HepG2 (cell line): ENCODE data around the gene STYXL1. TPM values are rescaled to one million over a fixed set of nuclear protein-coding genes. Genes with fewer than 3 reads are reported as not detected.

Experiments used
- AGO1 ChIP-seq: fragments of 200-400 bp; formaldehyde crosslinking; IDR thresholded peaks from 2 replicates; pipeline ENCODE4 v1.6.1; 2017; ENCODE audit warnings: mild to moderate bottlenecking, low read depth, low read length, moderate library complexity; ENCODE audit not compliant: poor library complexity, severe bottlenecking
- ATAD3A ChIP-seq: sonication (generic); formaldehyde crosslinking; IDR thresholded peaks from 2 replicates; pipeline ENCODE4 v1.4.0; 2020; ENCODE audit warnings: missing genetic modification reagents
- CEBPB ChIP-seq: IDR thresholded peaks from 2 replicates; pipeline ENCODE4 v1.6.1; 2011; ENCODE audit warnings: low read depth, low read length, improper control_type of control experiment, borderline replicate concordance
- CREB1 ChIP-seq, 2 experiments: fragments of 450-650 bp in 1 of 2; IDR thresholded peaks; 2 replicates each; pipeline ENCODE4 v1.6.1; 2016 to 2017; ENCODE audit warnings: control low read depth in 1 of 2, mild to moderate bottlenecking in 1 of 2, missing compliant biosample characterization in 1 of 2, missing genetic modification characterization in 1 of 2
- CREB3 ChIP-seq: sonication (generic); formaldehyde crosslinking; IDR thresholded peaks from 2 replicates; pipeline ENCODE4 v1.5.0; 2020; ENCODE audit warnings: missing genetic modification reagents
- ELF3 ChIP-seq: IDR thresholded peaks from 2 replicates; pipeline ENCODE4 v1.6.1; 2016; ENCODE audit warnings: missing genetic modification reagents, missing compliant biosample characterization
- EP300 ChIP-seq, 3 experiments: sonication (generic) in 1 of 3; formaldehyde crosslinking in 1 of 3; IDR thresholded peaks; 2 replicates each; pipeline versions ENCODE4 v1.5.1 to v1.6.1; 2011 to 2020; ENCODE audit warnings: low read depth in 2 of 3, low read length in 2 of 3, borderline replicate concordance in 1 of 3, improper control_type of control experiment in 1 of 3, mild to moderate bottlenecking in 1 of 3, missing genetic modification reagents in 1 of 3, moderate library complexity in 1 of 3
- ETV5 ChIP-seq: IDR thresholded peaks from 2 replicates; pipeline ENCODE4 v1.6.1; 2018; ENCODE audit warnings: missing biosample characterization, missing genetic modification reagents, inconsistent platforms, borderline replicate concordance
- HBP1 ChIP-seq: IDR thresholded peaks from 2 replicates; pipeline ENCODE4 v1.6.1; 2016; ENCODE audit warnings: low read depth, control low read depth
- KMT2A ChIP-seq: sonication (generic); formaldehyde crosslinking; IDR thresholded peaks from 2 replicates; pipeline ENCODE4 v1.4.0; 2020; ENCODE audit warnings: missing genetic modification reagents
- MZF1 ChIP-seq: sonication (generic); formaldehyde crosslinking; IDR thresholded peaks from 2 replicates; pipeline ENCODE4 v1.8.1; 2023; ENCODE audit warnings: mild to moderate bottlenecking, missing genetic modification reagents, borderline replicate concordance
- RFXANK ChIP-seq: IDR thresholded peaks from 2 replicates; pipeline ENCODE4 v1.6.1; 2016
- RORA ChIP-seq: sonication (generic); formaldehyde crosslinking; IDR thresholded peaks from 2 replicates; pipeline ENCODE4 v1.5.0; 2020; ENCODE audit warnings: mild to moderate bottlenecking, missing genetic modification reagents, moderate library complexity
- SIX4 ChIP-seq: sonication (generic); formaldehyde crosslinking; IDR thresholded peaks from 2 replicates; pipeline ENCODE4 v1.4.0; 2020; ENCODE audit warnings: missing genetic modification reagents
- SNAPC2 ChIP-seq: sonication (generic); formaldehyde crosslinking; IDR thresholded peaks from 2 replicates; pipeline ENCODE4 v1.8.1; 2022; ENCODE audit warnings: mild to moderate bottlenecking, missing genetic modification reagents
- SOX6 ChIP-seq, 2 experiments: fragments of 450-650 bp in 1 of 2; sonication (generic) in 1 of 2; formaldehyde crosslinking in 1 of 2; IDR thresholded peaks; 2 replicates each; pipeline versions ENCODE4 v1.4.0 to v1.6.1; 2017 to 2020; ENCODE audit warnings: antibody characterized with exemption in 1 of 2, mild to moderate bottlenecking in 1 of 2, missing genetic modification reagents in 1 of 2
- TAF1 ChIP-seq: sonication (generic); formaldehyde crosslinking; IDR thresholded peaks from 2 replicates; pipeline ENCODE4 v1.4.0; 2020; ENCODE audit warnings: missing genetic modification reagents
- ZFP91 ChIP-seq: sonication (generic); formaldehyde crosslinking; IDR thresholded peaks from 2 replicates; pipeline ENCODE4 v1.9.0; 2022; ENCODE audit warnings: missing genetic modification reagents, mild to moderate bottlenecking, borderline replicate concordance
- ZFYVE20 ChIP-seq: sonication (generic); formaldehyde crosslinking; IDR thresholded peaks from 2 replicates; pipeline ENCODE4 v1.8.0; 2023; ENCODE audit warnings: low read depth, mild to moderate bottlenecking, moderate library complexity, missing genetic modification reagents, borderline replicate concordance
- ZNF205 ChIP-seq: IDR thresholded peaks from 2 replicates; pipeline ENCODE4 v1.6.1; 2018; ENCODE audit warnings: missing biosample characterization, missing genetic modification reagents
- ZNF34 ChIP-seq: sonication (generic); formaldehyde crosslinking; IDR thresholded peaks from 2 replicates; pipeline ENCODE4 v1.4.0; 2020; ENCODE audit warnings: mild to moderate bottlenecking, missing genetic modification reagents, borderline replicate concordance
- ZNF383 ChIP-seq: sonication (generic); formaldehyde crosslinking; IDR thresholded peaks from 2 replicates; pipeline ENCODE4 v1.4.0; 2020; ENCODE audit warnings: missing genetic modification reagents, mild to moderate bottlenecking, borderline replicate concordance
- ZNF567 ChIP-seq: sonication (generic); formaldehyde crosslinking; IDR thresholded peaks from 2 replicates; pipeline ENCODE4 v1.8.1; 2023; ENCODE audit warnings: mild to moderate bottlenecking, missing genetic modification reagents, borderline replicate concordance
- ZNF660 ChIP-seq: sonication (generic); formaldehyde crosslinking; IDR thresholded peaks from 2 replicates; pipeline ENCODE4 v1.5.1; 2020; ENCODE audit warnings: mild to moderate bottlenecking, low read depth, missing genetic modification reagents, borderline replicate concordance
- ZNF747 ChIP-seq: sonication (generic); formaldehyde crosslinking; IDR thresholded peaks from 2 replicates; pipeline ENCODE4 v1.8.1; 2023; ENCODE audit warnings: missing genetic modification reagents, mild to moderate bottlenecking, borderline replicate concordance
- ZNF766 ChIP-seq: sonication (generic); formaldehyde crosslinking; IDR thresholded peaks from 2 replicates; pipeline ENCODE4 v1.5.0; 2020; ENCODE audit warnings: missing genetic modification reagents, borderline replicate concordance
- polyA plus RNA-seq, 8 experiments: library from polyadenylated mRNA; depleted of rRNA in 3 of 8; stranded (reverse) in 7 of 8; unstranded in 1 of 8; fragments of >200 nt; fragmentation: Illumina TruSeq in 4 of 8; extraction: Trizol in 4 of 8; gene quantifications; 2 replicates each; pipeline versions ENCODE4 v1.2.1 to v1.2.3, GENCODE V29; 2011 to 2016; ENCODE audit warnings: low read depth in 4 of 8, missing spikeins in 1 of 8, mixed read lengths in 1 of 8; ENCODE audit not compliant: insufficient read depth in 1 of 8
- total RNA-seq, 5 experiments: library from RNA; depleted of rRNA; stranded (reverse); fragments of >200 nt; fragmentation: Illumina TruSeq; extraction: Trizol; gene quantifications; 2 replicates each; pipeline ENCODE4 v1.2.3, GENCODE V29; 2016; ENCODE audit warnings: low read depth in 1 of 5

The STYXL1 gene
- total and polyA plus RNA-seq, 2 of the 13 experiments (the other 11 are each of a cell fraction or from before 2014, with no cell fraction given), result 23.9 to 38.3 TPM

GRCh38 chr7:75958802-75959543, 88.8 kb downstream of the STYXL1 start (continued):
- TF ChIP-seq ETV5 (CRISPR knock-in tag) (no peak), CREB1 (IDR thresholded peaks at IDR 0.05) (no peak), CREB1 (CRISPR knock-in tag; IDR thresholded peaks at IDR 0.05) (no peak; the same call in 1 of the 2 replicates), ZNF383 (CRISPR knock-in tag) (no peak), ZFP91 (CRISPR knock-in tag) (no peak), ZNF34 (CRISPR knock-in tag) (no peak), MZF1 (CRISPR knock-in tag) (no peak), KMT2A (CRISPR knock-in tag) (no peak), SNAPC2 (no peak), HBP1 (CRISPR knock-in tag) (no peak), TAF1 (CRISPR knock-in tag) (no peak), ZNF660 (CRISPR knock-in tag) (no peak), AGO1 (no peak), RFXANK (no peak), ZNF766 (no peak), ATAD3A (CRISPR knock-in tag) (no peak), SOX6 (IDR thresholded peaks at IDR 0.05) (no peak), SOX6 (CRISPR knock-in tag; IDR thresholded peaks at IDR 0.05) (peak; percentile 40; the same call in 1 of the 2 replicates), SIX4 (CRISPR knock-in tag) (peak; percentile 80; the same call in 1 of the 2 replicates), ZNF747 (CRISPR knock-in tag) (no peak), ZNF205 (CRISPR knock-in tag) (peak; percentile 96), ZFYVE20 (CRISPR knock-in tag) (no peak), RORA (CRISPR knock-in tag) (no peak), ELF3 (CRISPR knock-in tag) (peak; percentile 64; the same call in 1 of the 2 replicates), CREB3 (CRISPR knock-in tag) (no peak), CEBPB (no peak), EP300 (IDR thresholded peaks at IDR 0.05; ENCODE audit: low read depth in 2 of 2, low read length in 2 of 2) (peak in 1 of 2 experiments; percentile 69; a peak in 2 of 4 replicates), EP300 (CRISPR knock-in tag; IDR thresholded peaks at IDR 0.05; ENCODE audit: borderline replicate concordance) (no peak), ZNF567 (CRISPR knock-in tag) (no peak)
